Right lobe of liver (tissue), 4 donors: ENCODE data around the gene TRIM3.

Experiments
- CTCF ChIP-seq, 4 donors: fragments of 200-600 bp in 3 of 4; fragments of 450-650 bp in 1 of 4; IDR thresholded peaks; one replicate each; pipeline versions ENCODE4 v1.5.1 to v1.8.0; 2016 to 2022; ENCODE audit warnings: antibody characterized with exemption in 4 of 4, mild to moderate bottlenecking in 2 of 4
- POLR2A ChIP-seq: fragments of 450-650 bp; IDR thresholded peaks from one replicate; pipeline ENCODE4 v1.6.1; 2017; ENCODE audit warnings: antibody characterized with exemption, mild to moderate bottlenecking
- donor health status: DM: no; HTN: no; CAD: no.
- donor health status: DM: no; HTN: no; CAD: no.
- donor health status: DM: no; HTN: yes; CAD: no.

DNA sequence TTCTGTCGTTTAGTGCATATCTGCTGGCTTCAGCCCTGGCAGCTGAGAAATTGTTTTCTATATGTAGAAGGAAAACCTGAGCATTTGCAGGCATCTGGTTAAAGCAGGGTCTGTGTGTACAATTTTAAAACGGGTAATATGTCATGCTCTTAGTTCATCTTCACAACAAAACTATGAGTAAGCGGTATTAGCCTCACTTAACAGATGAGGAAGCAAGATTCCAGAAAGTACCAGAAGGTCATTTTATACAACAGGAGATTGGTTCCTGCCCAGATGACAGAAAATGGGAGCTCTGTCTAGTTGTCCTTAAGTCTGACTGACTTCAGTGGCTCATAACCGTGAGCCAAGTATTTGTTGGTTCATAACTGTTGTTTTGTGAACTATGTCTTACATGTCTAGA lies 8.7 kb upstream of the TRIM3 start:
- TF ChIP-seq CTCF (IDR thresholded peaks at IDR 0.05): no peak
- TF ChIP-seq POLR2A: no peak
